ENCODE measurements around the gene ZNF410.

- no peak for TF ChIP-seq USF1 (CRISPR knock-in tag; IDR thresholded peaks at IDR 0.05)
- no peak for TF ChIP-seq CTCF (IDR thresholded peaks at IDR 0.05)
- no peak for TF ChIP-seq KAT7 (CRISPR knock-in tag; IDR thresholded peaks at IDR 0.05; ENCODE audit: borderline replicate concordance)
- no peak for TF ChIP-seq FOXP1 (CRISPR knock-in tag; IDR thresholded peaks at IDR 0.05; ENCODE audit: borderline replicate concordance)
These were observed 89.5 kb downstream of the ZNF410 start for GRCh38 chr14:73976125-73976524.

All from WTC11 (cell line).